Measurements from ENCODE around the gene SPATA33.

The SPATA33 gene
- total RNA-seq: 2.8 to 12.1 (median 6.6) reads per million in 9 experiments

DNA sequence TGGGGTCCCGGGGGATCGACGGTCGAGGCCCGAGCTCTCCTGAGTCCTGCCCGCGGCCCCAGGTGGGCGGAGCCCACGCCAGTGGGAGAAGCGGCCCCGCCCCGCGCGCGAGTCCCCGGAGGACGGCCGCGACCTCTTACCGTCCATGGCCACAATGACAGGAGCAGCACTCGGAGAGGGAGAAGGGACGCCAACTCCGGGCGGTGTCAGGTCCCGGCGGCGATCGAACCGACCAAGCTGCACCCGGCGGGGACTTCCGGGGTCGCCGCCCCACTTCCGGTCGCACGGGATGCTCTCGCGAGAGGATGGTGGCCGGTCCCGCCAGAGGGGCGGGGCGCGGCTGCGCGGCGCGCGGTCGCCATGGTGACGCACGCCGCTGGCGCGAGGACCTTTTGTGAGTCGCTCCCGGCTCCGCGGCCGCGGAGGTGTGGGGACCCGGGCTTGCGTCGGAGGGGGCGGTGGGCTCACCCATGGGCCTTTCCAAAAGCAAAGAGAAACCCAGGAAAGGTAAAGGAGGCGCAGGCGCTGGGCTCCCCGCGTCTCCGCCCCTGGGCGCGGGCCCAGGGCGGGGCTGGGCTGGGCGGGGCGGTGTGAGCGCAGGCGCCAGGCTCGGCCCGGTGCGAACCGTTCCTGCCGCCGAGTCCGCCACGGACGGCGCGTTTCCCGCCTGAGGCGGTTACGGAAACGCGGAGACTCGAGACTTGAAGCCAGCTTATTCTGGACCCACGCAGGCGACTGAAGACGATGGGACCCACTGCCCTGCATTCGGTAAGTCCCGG lies at the start of gene SPATA33, which contains the start of gene CHMP1A:
Gene SPATA33, plus strand, starts transcription at position 395 of the 779 bp plus-strand sequence. Its CDS starts 76 bp downstream, at position 471.
Gene CHMP1A, minus strand, starts transcription at position 267 of the 779 bp plus-strand sequence. Its CDS starts 120 bp downstream, at position 147.
- Mint-ChIP-seq H3K4me3 (peak within 1 kb of the TSS; percentile 81 to 88), H3K9me3 (no peaks in the 10 kb centered on the region), H3K27ac (peak within 1 kb of the TSS; percentile 88 to 92), H3K4me1 (ENCODE audit: low read depth in 2 of 2) (peaks cover 20 to 28% of the 10 kb centered on the region in 2 donors), H3K27me3 (no peaks in the 10 kb centered on the region), H3K36me3 (ENCODE audit: insufficient read depth) (peaks cover 58% of the 10 kb centered on the region)
- ATAC-seq (replicated peaks) (peak; percentile 90), DNase-seq (peak; percentile 90 to 93 (median 92))

DNA sequence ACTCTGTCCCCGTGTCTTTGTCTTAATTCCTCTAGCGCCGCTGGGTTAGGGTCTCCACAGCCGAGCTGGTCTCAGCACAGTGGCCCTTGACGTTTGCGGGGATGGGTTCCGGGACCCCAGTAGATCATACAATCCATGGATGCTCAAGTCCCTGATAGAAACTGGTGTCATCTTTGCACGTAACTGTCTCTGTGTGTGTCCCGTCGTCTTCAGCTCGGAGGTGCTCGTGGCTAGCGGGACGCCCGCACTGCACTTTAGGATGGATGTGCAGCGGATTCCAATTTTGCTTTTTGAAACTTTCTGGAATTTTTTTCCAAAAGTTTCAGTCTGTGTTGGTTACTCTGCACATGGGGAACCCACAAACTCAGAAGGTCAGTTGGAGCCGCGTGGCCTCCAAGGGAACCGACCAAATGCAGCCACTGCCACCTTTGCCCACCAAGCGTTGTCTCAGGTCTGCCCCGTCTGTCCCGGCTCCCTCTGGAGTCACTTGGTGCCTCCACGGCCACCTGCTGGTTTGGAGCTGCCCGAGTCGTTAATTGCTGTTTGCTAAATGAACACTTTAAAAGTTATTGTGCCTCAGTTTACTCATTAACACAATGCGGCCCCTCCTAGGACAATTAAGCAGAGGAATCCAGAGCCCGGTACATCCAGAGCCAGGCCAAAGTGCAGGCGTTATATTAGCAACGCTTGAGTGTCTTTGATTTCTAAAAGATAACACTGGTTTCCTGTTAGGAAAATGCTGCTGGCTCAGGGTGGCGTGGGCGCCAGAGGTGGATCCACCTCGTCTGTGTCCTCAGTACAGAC lies 49.5 kb upstream of the SPATA33 start:
- DNase-seq (no peak), ATAC-seq (replicated peaks) (no peak)
- no peak overlapping the region for H3K27ac Mint-ChIP-seq
- peaks cover 0 to 7% of the 10 kb centered on the region in 2 donors for H3K27me3 Mint-ChIP-seq
- no peak overlapping the region for H3K4me3 Mint-ChIP-seq
- no peaks in the 10 kb centered on the region for H3K36me3 Mint-ChIP-seq (ENCODE audit: insufficient read depth)
- peaks cover 2 to 7% of the 10 kb centered on the region in 2 donors for H3K4me1 Mint-ChIP-seq (ENCODE audit: low read depth in 2 of 2)
- no peaks in the 10 kb centered on the region for H3K9me3 Mint-ChIP-seq

DNA sequence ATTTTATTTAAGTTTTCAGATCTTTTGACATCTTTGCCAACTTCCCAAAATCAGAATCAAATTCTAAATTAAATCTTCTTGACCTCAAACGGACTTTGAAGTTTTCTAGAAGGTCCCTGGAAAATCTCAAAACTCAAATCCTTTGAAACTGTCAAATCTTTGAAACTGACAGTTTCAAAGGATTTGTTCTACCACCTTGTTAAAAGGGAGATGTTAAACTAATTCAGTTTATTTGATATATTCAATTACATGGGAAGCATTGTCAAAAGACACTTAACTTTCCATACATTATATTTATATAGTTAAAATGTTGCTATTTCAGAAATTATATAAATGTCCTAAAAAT lies 47.6 kb upstream of the SPATA33 start:
- H3K4me1 Mint-ChIP-seq (ENCODE audit: low read depth in 2 of 2): peaks cover 1 to 8% of the 10 kb centered on the region in 2 donors
- H3K27ac Mint-ChIP-seq: no peak overlapping the region
- DNase-seq (no peak), ATAC-seq (replicated peaks) (no peak)
- no peaks in the 10 kb centered on the region for H3K36me3 Mint-ChIP-seq (ENCODE audit: insufficient read depth)
- no peaks in the 10 kb centered on the region for H3K9me3 Mint-ChIP-seq
- H3K4me3 Mint-ChIP-seq: no peak overlapping the region
- peaks cover 0 to 7% of the 10 kb centered on the region in 2 donors for H3K27me3 Mint-ChIP-seq

DNA sequence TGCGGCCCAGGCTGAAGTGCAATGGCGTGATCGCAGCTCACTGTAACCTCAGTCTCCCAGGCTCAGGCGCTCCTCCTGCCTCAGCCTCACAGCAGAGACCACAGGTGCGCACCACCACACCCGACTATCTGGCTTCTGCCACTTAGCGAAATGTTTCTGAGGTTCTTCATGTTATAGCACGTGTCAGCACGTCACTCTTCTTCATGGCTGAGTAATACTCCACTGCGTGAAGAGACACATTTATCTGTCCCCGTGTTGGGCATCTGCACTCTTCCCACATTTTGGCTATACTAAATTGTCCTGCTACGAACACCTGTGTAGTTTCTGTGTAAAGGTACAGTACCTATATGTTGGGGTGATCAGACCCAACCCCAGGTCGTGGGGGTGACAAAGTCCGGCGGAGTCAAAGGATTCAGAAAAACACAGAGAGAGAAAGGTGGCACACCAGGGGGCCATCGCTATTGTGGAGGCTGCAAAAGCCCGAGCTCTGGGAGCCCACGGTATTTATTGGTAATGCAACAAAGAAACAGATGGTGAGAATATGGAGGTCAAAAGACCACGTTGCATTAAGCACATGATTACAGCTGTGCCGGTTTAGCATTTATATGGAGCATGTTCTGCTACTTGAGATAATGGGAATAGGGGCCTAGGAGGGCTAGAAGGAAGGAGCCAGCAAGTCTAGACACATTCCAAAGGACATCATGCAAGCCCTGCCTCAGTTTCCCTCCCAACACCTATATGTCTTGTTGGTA lies 45.0 kb upstream of the SPATA33 start:
- peaks cover 14 to 21% of the 10 kb centered on the region in 2 donors for H3K4me1 Mint-ChIP-seq (ENCODE audit: low read depth in 2 of 2)
- H3K36me3 Mint-ChIP-seq (ENCODE audit: insufficient read depth): peaks cover 9% of the 10 kb centered on the region
- H3K9me3 Mint-ChIP-seq: peaks cover 7 to 11% of the 10 kb centered on the region in 2 donors
- ATAC-seq (replicated peaks): no peak
- H3K27me3 Mint-ChIP-seq: peaks cover 0 to 7% of the 10 kb centered on the region in 2 donors
- no peak for DNase-seq
- H3K27ac Mint-ChIP-seq: no peak overlapping the region
- no peak overlapping the region for H3K4me3 Mint-ChIP-seq

DNA sequence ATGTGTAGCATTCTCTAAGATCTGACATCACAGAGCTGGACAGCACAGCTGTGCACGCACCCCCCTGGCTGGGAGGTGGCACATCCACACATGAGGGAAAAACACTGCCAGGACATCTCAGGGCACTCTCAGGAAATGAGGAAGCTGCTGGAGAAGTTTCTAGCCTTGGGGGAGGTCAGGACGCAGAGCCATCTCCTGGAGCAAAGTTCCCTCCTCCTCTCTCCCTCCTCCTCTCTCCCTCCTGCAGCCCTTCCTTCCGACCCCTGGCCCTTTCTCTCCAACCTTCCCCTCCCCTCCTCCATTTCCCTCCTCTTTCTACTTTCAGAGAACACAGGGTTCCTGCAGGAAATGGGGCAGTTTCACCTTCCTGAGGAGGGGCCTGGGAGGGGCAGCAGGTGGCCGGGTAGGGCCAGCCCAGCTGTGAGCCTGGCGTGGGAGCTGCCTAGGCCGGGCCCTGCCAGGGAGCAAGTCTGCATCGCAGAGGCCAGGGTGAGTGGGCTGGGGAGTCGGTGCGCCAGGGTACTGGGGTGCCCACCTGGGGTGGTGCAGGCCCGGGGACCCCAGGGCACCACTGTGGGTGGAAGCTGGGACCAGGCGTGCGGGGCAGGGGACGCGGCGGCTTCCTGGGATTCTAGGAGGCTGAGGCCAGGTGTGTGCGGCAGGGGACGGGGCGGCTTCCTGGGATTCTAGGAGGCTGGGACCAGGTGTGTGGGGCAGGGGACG lies 44.2 kb upstream of the SPATA33 start, which contains the start of gene DPEP1:
Gene DPEP1, plus strand, starts transcription at position 412 of the 723 bp plus-strand sequence. CDS start 16,769 bp downstream, outside the sequence.
- peaks cover 0 to 7% of the 10 kb centered on the region in 2 donors for H3K27me3 Mint-ChIP-seq
- no peak within 1 kb of the TSS for H3K27ac Mint-ChIP-seq
- peaks cover 9% of the 10 kb centered on the region for H3K36me3 Mint-ChIP-seq (ENCODE audit: insufficient read depth)
- no peak for ATAC-seq (replicated peaks)
- no peak within 1 kb of the TSS for H3K4me3 Mint-ChIP-seq
- H3K4me1 Mint-ChIP-seq (ENCODE audit: low read depth in 2 of 2): peaks cover 14 to 21% of the 10 kb centered on the region in 2 donors
- H3K9me3 Mint-ChIP-seq: peaks cover 7 to 11% of the 10 kb centered on the region in 2 donors
- no peak for DNase-seq

DNA sequence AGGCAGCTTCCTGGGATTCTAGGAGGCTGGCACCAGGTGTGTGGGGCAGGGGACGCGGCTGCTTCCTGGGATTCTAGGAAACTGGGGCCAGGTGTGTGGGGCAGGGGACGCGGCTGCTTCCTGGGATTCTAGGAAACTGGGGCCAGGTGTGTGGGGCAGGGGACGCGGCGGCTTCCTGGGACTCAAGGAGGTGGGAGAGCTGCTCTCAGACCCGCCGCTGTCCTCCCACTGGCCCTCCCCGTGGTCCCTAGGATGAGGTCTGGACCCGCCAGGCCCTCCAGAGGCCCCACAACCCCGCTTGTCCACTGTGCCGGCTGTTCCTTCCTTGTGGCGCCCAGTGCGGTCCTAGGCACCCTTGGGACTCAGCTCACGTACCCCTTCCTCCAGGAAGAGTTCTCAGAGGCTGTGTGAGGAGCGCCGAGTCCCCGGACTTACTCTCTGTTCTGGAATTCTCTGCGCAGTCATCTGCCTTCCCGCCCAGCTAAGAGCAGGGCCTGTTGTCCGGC lies 43.6 kb upstream of the SPATA33 start:
- Mint-ChIP-seq H3K27ac (no peak overlapping the region), H3K27me3 (peaks cover 0 to 7% of the 10 kb centered on the region in 2 donors), H3K4me3 (no peak overlapping the region), H3K9me3 (peaks cover 7 to 11% of the 10 kb centered on the region in 2 donors), H3K36me3 (ENCODE audit: insufficient read depth) (peaks cover 9% of the 10 kb centered on the region), H3K4me1 (ENCODE audit: low read depth in 2 of 2) (peaks cover 14 to 21% of the 10 kb centered on the region in 2 donors)
- no peak for ATAC-seq (replicated peaks)
- DNase-seq: no peak

DNA sequence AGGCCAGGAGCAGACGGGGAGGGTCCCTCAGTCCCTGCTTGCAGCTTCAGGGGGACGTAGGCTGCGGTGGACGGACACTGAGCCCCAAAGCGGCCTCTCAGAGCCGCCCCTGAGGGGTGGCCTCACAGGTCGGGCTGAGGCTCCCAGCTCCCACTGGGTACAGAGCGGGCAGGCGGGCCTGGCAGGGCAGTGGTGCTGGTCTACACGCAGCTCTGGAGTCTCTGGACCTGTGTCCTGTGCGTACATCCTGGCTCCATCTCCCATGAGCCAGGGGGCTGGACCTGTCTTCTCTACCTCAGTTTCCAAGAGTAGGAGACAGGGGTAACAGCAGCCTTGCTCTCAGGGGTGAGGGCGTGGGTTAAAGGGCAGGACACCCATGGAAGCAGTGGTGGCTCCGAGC lies 42.5 kb upstream of the SPATA33 start:
- Mint-ChIP-seq H3K4me1 (ENCODE audit: low read depth in 2 of 2) (peaks cover 14 to 21% of the 10 kb centered on the region in 2 donors), H3K4me3 (no peak overlapping the region), H3K27me3 (peaks cover 0 to 7% of the 10 kb centered on the region in 2 donors)

DNA sequence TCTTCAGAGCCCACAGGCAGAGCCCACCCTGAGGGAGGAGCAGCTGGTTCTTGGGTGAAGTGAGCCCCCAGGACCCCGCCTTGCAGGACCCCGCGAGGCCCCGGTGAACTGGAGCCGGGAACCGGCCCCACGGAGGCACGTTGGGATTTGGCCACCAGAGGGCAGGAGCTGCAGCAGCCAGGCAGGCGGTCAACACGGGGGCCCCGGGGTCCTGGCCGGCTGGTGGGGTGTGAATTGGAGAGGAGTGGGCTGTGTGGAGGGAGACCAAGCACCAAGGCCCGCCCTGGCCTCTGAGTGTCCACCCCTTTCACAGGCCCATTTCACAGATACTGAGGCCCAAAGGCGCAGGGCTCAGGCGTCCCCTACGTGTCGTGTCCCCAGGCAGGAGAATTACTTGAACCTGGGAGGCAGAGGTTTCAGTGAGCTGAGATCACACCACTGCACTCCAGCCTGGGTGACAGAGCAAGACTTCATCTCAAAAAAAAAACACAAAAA lies 42.0 kb upstream of the SPATA33 start:
- no peak overlapping the region for H3K4me3 Mint-ChIP-seq
- H3K27ac Mint-ChIP-seq: peak overlapping the region; percentile 90 to 92
- H3K36me3 Mint-ChIP-seq (ENCODE audit: insufficient read depth): peaks cover 9% of the 10 kb centered on the region
- H3K27me3 Mint-ChIP-seq: peaks cover 0 to 11% of the 10 kb centered on the region in 2 donors
- DNase-seq (no peak), ATAC-seq (replicated peaks) (no peak)
- peaks cover 14 to 21% of the 10 kb centered on the region in 2 donors for H3K4me1 Mint-ChIP-seq (ENCODE audit: low read depth in 2 of 2)
- peaks cover 7 to 11% of the 10 kb centered on the region in 2 donors for H3K9me3 Mint-ChIP-seq

More for the DNA sequence above, 42.5 kb upstream of the SPATA33 start:
- no peak for DNase-seq
- Mint-ChIP-seq H3K9me3 (peaks cover 7 to 11% of the 10 kb centered on the region in 2 donors), H3K27ac (no peak overlapping the region), H3K36me3 (ENCODE audit: insufficient read depth) (peaks cover 9% of the 10 kb centered on the region)
- ATAC-seq (replicated peaks): no peak

DNA sequence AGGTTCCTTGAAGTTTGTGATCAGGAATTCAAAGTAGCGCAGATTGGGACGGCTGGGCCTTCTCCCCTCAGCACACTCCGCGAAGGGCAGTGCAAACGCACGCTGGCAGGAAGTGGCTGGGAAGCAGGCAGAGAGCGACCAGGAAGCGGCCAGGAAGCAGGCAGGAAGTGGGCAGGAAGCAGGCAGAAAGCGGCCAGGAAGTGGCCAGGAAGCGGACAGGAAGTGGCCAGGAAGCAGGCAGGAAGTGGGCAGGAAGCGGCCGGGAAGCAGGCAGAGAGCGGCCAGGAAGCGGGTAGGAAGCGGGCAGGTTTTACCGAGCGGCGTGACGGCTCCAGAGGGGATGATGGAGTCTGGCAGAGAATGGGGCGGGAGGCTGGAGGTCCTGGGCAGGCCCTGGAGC lies 41.0 kb upstream of the SPATA33 start:
- H3K27me3 Mint-ChIP-seq: peaks cover 0 to 21% of the 10 kb centered on the region in 2 donors
- ATAC-seq (replicated peaks): peak; percentile 51
- H3K36me3 Mint-ChIP-seq (ENCODE audit: insufficient read depth): peaks cover 9% of the 10 kb centered on the region
- H3K27ac Mint-ChIP-seq: peak overlapping the region; percentile 90 to 92
- peak overlapping the region; percentile 1 to 54 for H3K4me3 Mint-ChIP-seq
- H3K9me3 Mint-ChIP-seq: peaks cover 7 to 11% of the 10 kb centered on the region in 2 donors
- DNase-seq: no peak
- peaks cover 14 to 21% of the 10 kb centered on the region in 2 donors for H3K4me1 Mint-ChIP-seq (ENCODE audit: low read depth in 2 of 2)

DNA sequence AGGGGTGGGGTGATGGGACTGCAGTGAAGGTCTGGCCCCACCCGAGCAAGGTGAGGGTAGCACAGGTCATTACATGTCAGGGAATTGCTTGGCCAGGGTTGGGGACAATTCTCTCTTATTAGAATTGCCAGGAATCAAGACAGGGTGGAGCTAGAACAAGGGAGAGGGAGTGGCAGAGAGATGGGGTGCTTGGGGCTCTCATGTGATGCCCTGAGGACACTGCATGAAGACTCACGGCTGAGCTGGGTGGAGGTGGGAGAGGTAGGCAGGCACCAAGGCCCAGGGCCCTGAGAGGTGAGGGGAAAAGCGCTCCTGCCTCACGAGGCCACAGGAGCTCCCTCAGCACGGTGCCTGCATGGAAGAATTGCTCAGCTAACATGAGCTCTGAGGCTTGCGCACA lies 40.6 kb upstream of the SPATA33 start:
- Mint-ChIP-seq H3K36me3 (ENCODE audit: insufficient read depth) (peaks cover 9% of the 10 kb centered on the region), H3K27me3 (peaks cover 0 to 25% of the 10 kb centered on the region in 2 donors), H3K4me1 (ENCODE audit: low read depth in 2 of 2) (peaks cover 14 to 21% of the 10 kb centered on the region in 2 donors), H3K9me3 (peaks cover 7 to 11% of the 10 kb centered on the region in 2 donors), H3K4me3 (peak overlapping the region in 1 of 2 donors; percentile 54), H3K27ac (peak overlapping the region; percentile 90 to 92)
- no peak for DNase-seq
- peak; percentile 64 for ATAC-seq (replicated peaks)

GRCh38 chr16:89618109-89618998 lies 39.3 kb upstream of the SPATA33 start:
- no peak overlapping the region for H3K4me3 Mint-ChIP-seq
- ATAC-seq (replicated peaks): no peak
- H3K27me3 Mint-ChIP-seq: peaks cover 0 to 32% of the 10 kb centered on the region in 2 donors
- H3K36me3 Mint-ChIP-seq (ENCODE audit: insufficient read depth): peaks cover 9% of the 10 kb centered on the region
- H3K9me3 Mint-ChIP-seq: peaks cover 7 to 11% of the 10 kb centered on the region in 2 donors
- H3K4me1 Mint-ChIP-seq (ENCODE audit: low read depth in 2 of 2): peaks cover 13% of the 10 kb centered on the region in 2 donors
- DNase-seq: no peak
- H3K27ac Mint-ChIP-seq: no peak overlapping the region

All from effector memory CD8-positive, alpha-beta T cell (primary cell).